HG02571 (cell line): ENCODE data around the gene CHD5.
"Not testable (repeated sequence)": the region's sequence is repeated elsewhere in the genome, so short reads cannot be mapped to it uniquely, and the experiment has no call there.

Source experiments
- ATAC-seq: cut with Tn5 transposase; IDR thresholded peaks from one replicate; pipeline ENCODE4 v1.9.1; 2021; ENCODE audit warnings: mild to moderate bottlenecking, moderate library complexity; ENCODE audit not compliant: unreplicated experiment

CHD5 gene

GRCh38 chr1:6180268-6180706 lies at the start of gene CHD5:
TSS of gene CHD5 (minus strand) at chr1:6180321. CDS start at chr1:6180023, 298 bp downstream.
- no peak for ATAC-seq

GRCh38 chr1:6225651-6226050 lies 45.5 kb upstream of the CHD5 start:
- no peak for ATAC-seq

GRCh38 chr1:6224718-6225117 lies 44.6 kb upstream of the CHD5 start:
- no peak for ATAC-seq

GRCh38 chr1:6223617-6224016 lies 43.5 kb upstream of the CHD5 start:
- no peak for ATAC-seq

GRCh38 chr1:6222636-6223035 lies 42.5 kb upstream of the CHD5 start:
- ATAC-seq: no peak

GRCh38 chr1:6221210-6221784 lies 41.2 kb upstream of the CHD5 start:
- ATAC-seq: no peak

GRCh38 chr1:6220236-6220635 lies 40.1 kb upstream of the CHD5 start:
- ATAC-seq: no peak

GRCh38 chr1:6219641-6220040 lies 39.5 kb upstream of the CHD5 start:
- not testable (repeated sequence) for ATAC-seq

GRCh38 chr1:6218375-6219164 lies 38.4 kb upstream of the CHD5 start:
- ATAC-seq: no peak

- no peak for ATAC-seq
Observed at GRCh38 chr1:6212193-6212959, 32.3 kb upstream of the CHD5 start.

- ATAC-seq: no peak
Observed at GRCh38 chr1:6211731-6212130, 31.6 kb upstream of the CHD5 start.

- ATAC-seq: no peak
Observed at GRCh38 chr1:6210591-6211355, 30.7 kb upstream of the CHD5 start.

- ATAC-seq: no peak
Observed at GRCh38 chr1:6209661-6210580, 29.8 kb upstream of the CHD5 start.

GRCh38 chr1:6208723-6209660 lies 28.9 kb upstream of the CHD5 start:
- no peak for ATAC-seq

- ATAC-seq: no peak
Observed at GRCh38 chr1:6207921-6208320, 27.8 kb upstream of the CHD5 start.

GRCh38 chr1:6207075-6207885 lies 27.2 kb upstream of the CHD5 start:
- ATAC-seq: no peak

GRCh38 chr1:6206520-6206855 lies 26.4 kb upstream of the CHD5 start:
- no peak for ATAC-seq

- peak; percentile 58 for ATAC-seq
Observed at GRCh38 chr1:6205849-6206519, 25.9 kb upstream of the CHD5 start, which contains the start of gene RNF207. TSS of gene RNF207 (plus strand) at chr1:6206119. CDS start at chr1:6206536, 417 bp downstream.
